NCI-H345 treated with DMSO at 0.1 percent for 48 hours (cell line): ENCODE measurements around the gene MEGF9.

Experiments used
- DNase-seq: peaks from one replicate; lab custom pipeline; 2025; ENCODE audit not compliant: unreplicated experiment; lab: John Stamatoyannopoulos, UW

Gene MEGF9

GRCh38 chr9:120707170-120707569 is 7.1 kb downstream of the MEGF9 start:
- no peak for DNase-seq

GRCh38 chr9:120705174-120705573 is 9.1 kb downstream of the MEGF9 start:
- no peak for DNase-seq

GRCh38 chr9:120702075-120702474 is 12.2 kb downstream of the MEGF9 start:
- no peak for DNase-seq

GRCh38 chr9:120701248-120701647 is 13.0 kb downstream of the MEGF9 start:
- no peak for DNase-seq

- DNase-seq, result peak; percentile 25
These were observed 15.5 kb downstream of the MEGF9 start for GRCh38 chr9:120698766-120699165.

GRCh38 chr9:120697448-120697847 is 16.8 kb downstream of the MEGF9 start:
- no peak for DNase-seq

- DNase-seq, result no peak
These were observed 17.6 kb downstream of the MEGF9 start for GRCh38 chr9:120696551-120697230.

GRCh38 chr9:120694559-120694958 is 19.7 kb downstream of the MEGF9 start:
- no peak for DNase-seq

- DNase-seq, result no peak
These were observed 20.6 kb downstream of the MEGF9 start for GRCh38 chr9:120693700-120694008.

- no peak for DNase-seq
These were observed 21.2 kb downstream of the MEGF9 start for GRCh38 chr9:120692901-120693699.

GRCh38 chr9:120690372-120690771 is 23.9 kb downstream of the MEGF9 start:
- no peak for DNase-seq

- DNase-seq, result peak; percentile 51
These were observed 24.4 kb downstream of the MEGF9 start for GRCh38 chr9:120689860-120690259.

- DNase-seq, result no peak
These were observed 25.5 kb downstream of the MEGF9 start for GRCh38 chr9:120688758-120689157.

- DNase-seq, result no peak
These were observed 31.1 kb downstream of the MEGF9 start for GRCh38 chr9:120683150-120683549.

- DNase-seq, result no peak
These were observed 33.1 kb downstream of the MEGF9 start for GRCh38 chr9:120681121-120681520.

GRCh38 chr9:120680579-120680978 is 33.7 kb downstream of the MEGF9 start:
- DNase-seq, result no peak

- no peak for DNase-seq
These were observed 34.1 kb downstream of the MEGF9 start for GRCh38 chr9:120680161-120680560.

- no peak for DNase-seq
These were observed 36.3 kb downstream of the MEGF9 start for GRCh38 chr9:120677965-120678364.

- no peak for DNase-seq
These were observed 37.4 kb downstream of the MEGF9 start for GRCh38 chr9:120676767-120677402.

- no peak for DNase-seq
These were observed 45.9 kb downstream of the MEGF9 start for GRCh38 chr9:120668399-120668798.

- DNase-seq, result no peak
These were observed 50.3 kb downstream of the MEGF9 start for GRCh38 chr9:120663950-120664349.

- DNase-seq, result no peak
These were observed 50.9 kb downstream of the MEGF9 start for GRCh38 chr9:120663380-120663779.
